Measurements from ENCODE around the gene MVB12B.

DNA sequence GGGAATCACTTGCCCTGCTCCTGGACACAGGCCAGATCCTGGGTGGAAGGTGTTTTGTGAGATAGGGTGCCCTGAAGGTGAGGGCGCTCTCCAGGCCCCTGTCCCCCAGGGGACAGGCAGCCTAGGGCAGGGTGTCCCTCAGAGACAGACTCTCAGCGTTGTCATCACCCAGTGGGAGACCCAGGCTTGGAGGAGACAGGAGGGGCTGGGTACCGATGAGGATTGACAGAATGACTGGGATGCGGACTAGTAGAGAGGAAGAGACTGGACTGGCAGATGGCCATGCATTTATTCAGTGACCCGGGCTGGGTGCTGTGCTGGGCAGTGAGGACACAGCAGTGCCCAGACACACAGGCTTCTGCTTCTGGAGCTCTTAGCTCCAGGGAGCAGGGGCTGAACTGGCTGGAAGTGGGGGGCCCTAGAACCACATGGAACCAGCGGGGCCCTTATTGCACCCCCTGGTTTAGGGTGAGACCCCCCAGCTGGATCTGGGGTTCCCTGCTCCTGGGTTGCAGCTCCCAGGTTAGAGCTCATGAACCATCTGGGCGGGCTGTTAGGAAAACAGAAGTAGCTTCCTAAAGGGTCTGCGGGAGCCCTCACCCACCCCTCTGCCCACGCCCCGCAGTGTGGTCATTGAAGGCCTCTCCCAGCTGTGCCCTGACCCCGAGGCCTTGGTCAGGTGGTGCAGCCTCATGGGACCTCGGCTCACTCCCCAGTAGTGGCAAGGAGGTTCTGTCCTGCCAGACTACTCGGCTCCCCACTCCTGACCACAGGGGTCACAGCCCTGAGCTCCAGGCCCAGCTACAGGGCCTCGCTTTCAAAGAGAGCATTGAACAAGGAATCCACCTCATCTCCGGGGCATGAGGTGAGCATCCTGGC, 170.4 kb downstream of the MVB12B start:
- TF ChIP-seq, protein P1, sequence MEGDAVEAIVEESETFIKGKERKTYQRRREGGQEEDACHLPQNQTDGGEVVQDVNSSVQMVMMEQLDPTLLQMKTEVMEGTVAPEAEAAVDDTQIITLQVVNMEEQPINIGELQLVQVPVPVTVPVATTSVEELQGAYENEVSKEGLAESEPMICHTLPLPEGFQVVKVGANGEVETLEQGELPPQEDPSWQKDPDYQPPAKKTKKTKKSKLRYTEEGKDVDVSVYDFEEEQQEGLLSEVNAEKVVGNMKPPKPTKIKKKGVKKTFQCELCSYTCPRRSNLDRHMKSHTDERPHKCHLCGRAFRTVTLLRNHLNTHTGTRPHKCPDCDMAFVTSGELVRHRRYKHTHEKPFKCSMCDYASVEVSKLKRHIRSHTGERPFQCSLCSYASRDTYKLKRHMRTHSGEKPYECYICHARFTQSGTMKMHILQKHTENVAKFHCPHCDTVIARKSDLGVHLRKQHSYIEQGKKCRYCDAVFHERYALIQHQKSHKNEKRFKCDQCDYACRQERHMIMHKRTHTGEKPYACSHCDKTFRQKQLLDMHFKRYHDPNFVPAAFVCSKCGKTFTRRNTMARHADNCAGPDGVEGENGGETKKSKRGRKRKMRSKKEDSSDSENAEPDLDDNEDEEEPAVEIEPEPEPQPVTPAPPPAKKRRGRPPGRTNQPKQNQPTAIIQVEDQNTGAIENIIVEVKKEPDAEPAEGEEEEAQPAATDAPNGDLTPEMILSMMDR (conservative IDR thresholded peaks at IDR 0.05; ENCODE audit: low read depth, low read length): no peak
- no peak for TF ChIP-seq RFX5 (IDR thresholded peaks at IDR 0.05; ENCODE audit: low read depth, low read length)
- no peak for TF ChIP-seq POLR2A (IDR thresholded peaks at IDR 0.05; ENCODE audit: low read depth, low read length)
- no peak for TF ChIP-seq CEBPB (IDR thresholded peaks at IDR 0.05; ENCODE audit: low read depth, low read length)
- TF ChIP-seq MXI1 (IDR thresholded peaks at IDR 0.05; ENCODE audit: borderline replicate concordance, low read depth, low read length): no peak
- no peak for TF ChIP-seq SMC3 (IDR thresholded peaks at IDR 0.05; ENCODE audit: low read depth, low read length)
- no peak for TF ChIP-seq FOS (IDR thresholded peaks at IDR 0.05; ENCODE audit: low read depth, low read length)
- TF ChIP-seq BHLHE40 (IDR thresholded peaks at IDR 0.05; ENCODE audit: low read depth, low read length): no peak
- TF ChIP-seq, protein P2, sequence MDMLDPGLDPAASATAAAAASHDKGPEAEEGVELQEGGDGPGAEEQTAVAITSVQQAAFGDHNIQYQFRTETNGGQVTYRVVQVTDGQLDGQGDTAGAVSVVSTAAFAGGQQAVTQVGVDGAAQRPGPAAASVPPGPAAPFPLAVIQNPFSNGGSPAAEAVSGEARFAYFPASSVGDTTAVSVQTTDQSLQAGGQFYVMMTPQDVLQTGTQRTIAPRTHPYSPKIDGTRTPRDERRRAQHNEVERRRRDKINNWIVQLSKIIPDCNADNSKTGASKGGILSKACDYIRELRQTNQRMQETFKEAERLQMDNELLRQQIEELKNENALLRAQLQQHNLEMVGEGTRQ (IDR thresholded peaks at IDR 0.05; ENCODE audit: low read depth, low read length): no peak
- TF ChIP-seq RAD21 (IDR thresholded peaks at IDR 0.05; ENCODE audit: low read length): no peak
- no peak for TF ChIP-seq RCOR1 (IDR thresholded peaks at IDR 0.05; ENCODE audit: insufficient replicate concordance, low read length)
- TF ChIP-seq, protein P3, sequence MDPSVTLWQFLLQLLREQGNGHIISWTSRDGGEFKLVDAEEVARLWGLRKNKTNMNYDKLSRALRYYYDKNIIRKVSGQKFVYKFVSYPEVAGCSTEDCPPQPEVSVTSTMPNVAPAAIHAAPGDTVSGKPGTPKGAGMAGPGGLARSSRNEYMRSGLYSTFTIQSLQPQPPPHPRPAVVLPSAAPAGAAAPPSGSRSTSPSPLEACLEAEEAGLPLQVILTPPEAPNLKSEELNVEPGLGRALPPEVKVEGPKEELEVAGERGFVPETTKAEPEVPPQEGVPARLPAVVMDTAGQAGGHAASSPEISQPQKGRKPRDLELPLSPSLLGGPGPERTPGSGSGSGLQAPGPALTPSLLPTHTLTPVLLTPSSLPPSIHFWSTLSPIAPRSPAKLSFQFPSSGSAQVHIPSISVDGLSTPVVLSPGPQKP (IDR thresholded peaks at IDR 0.05; ENCODE audit: borderline replicate concordance, low read depth, low read length): no peak
- TF ChIP-seq MAZ (IDR thresholded peaks at IDR 0.05; ENCODE audit: borderline replicate concordance, low read depth, low read length): no peak
